Epithelial cell of alveolus of lung (primary cell): ENCODE measurements around the gene CACNG1. TPM values are rescaled to one million over a fixed set of nuclear protein-coding genes. Genes with fewer than 3 reads are reported as not detected.

Experiments
- total RNA-seq: library from RNA; depleted of rRNA; stranded (reverse); fragments of >200 nt; gene quantifications from 2 replicates; pipeline ENCODE4 v1.2.1, GENCODE V29; 2015

The CACNG1 gene, protein sequence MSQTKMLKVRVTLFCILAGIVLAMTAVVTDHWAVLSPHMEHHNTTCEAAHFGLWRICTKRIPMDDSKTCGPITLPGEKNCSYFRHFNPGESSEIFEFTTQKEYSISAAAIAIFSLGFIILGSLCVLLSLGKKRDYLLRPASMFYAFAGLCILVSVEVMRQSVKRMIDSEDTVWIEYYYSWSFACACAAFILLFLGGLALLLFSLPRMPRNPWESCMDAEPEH
- total RNA-seq: not detected in 2 replicates

DNA sequence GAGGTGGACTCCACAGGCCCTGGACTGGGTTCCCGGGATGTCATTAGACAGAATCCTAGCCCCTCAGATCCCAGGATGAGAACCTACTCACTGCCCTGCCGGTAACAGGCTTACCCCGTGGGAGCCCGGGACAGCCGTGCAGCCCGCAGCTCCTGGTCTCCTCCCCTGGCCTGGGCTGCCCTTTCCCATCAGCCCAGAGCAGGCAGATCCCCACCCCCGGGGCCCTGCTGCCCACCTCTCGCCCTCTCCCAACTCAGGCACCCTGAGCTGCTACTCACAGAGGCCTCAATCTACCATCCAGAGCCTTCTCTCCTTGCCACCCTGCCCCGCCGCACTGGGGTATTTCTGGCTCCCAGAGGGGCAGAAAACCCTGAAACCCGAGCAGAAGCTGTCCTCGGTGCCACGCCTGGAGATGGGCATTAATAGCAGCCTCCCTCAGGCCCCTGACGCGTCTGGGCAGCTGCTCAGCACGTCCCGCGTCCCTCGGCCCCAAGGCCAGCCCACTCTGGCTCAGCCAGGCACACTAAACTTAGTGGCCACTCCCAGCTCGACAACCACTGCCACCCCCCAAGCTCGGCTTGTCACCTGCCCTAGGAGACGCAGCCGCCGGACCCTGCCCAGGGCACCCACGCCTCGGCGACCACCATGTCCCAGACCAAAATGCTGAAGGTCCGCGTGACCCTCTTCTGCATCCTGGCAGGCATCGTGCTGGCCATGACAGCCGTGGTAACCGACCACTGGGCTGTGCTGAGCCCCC lies at the start of gene CACNG1:
CACNG1 (plus strand) TSS at position 539 of the 757 bp plus-strand sequence; CDS start at position 646, 107 bp downstream.

Other genes with a start within 250 kb of the CACNG1 start
- gene CACNG5, start 209.4 kb upstream of the CACNG1 start, total RNA-seq: not detected in 2 replicates
- gene CACNG4, start 79.8 kb upstream of the CACNG1 start, total RNA-seq: 0.26 TPM in 1 of 2 replicates, not detected in the other
- 17.5 and 21.8 TPM in 2 replicates for gene HELZ, start 200.6 kb downstream of the CACNG1 start, total RNA-seq